HepG2 (cell line): ENCODE measurements around the gene STIM2. TPM values are rescaled to one million over a fixed set of nuclear protein-coding genes. Genes with fewer than 3 reads are reported as not detected.
"Not testable (repeated sequence)": the region's sequence is repeated elsewhere in the genome, so short reads cannot be mapped to it uniquely, and the experiment has no call there.

ENCODE experiments used
- ATAC-seq: fragments of 200-7000 bp; cut with Tn5 transposase; 3 replicates; pipeline ENCODE4 v1.9.1; 2020; ENCODE audit warnings: mild to moderate bottlenecking, moderate library complexity
- BruUV-seq: library from RNA; stranded (reverse); fragments of 400-500 nt; replicated peaks from 2 replicates; lab custom pipeline; 2021; lab: Mats Ljungman, UMichigan
- CTCF ChIA-PET: fragments of 300-600 bp; formaldehyde crosslinking; extraction: SDS; loops from one replicate; lab custom pipeline; 2021; ENCODE audit warnings: low total read pairs, inconsistent platforms, low intra/inter-chr PET ratio; lab: Yijun Ruan, JAX
- POLR2A ChIA-PET: fragments of 350-600 bp; sonication (Branson Sonifier 250); formaldehyde crosslinking; loops from one replicate; lab custom pipeline; 2020; ENCODE audit warnings: antibody characterized with exemption, inconsistent platforms; lab: Yijun Ruan, JAX
- DNase-seq: peaks from one replicate; pipeline ENCODE4 v3.0.0-alpha.2; 2015; ENCODE audit warnings: low spot score
- FAIRE-seq: peaks from 3 replicates; lab custom pipeline; 2011; peaks lifted over from hg19 to GRCh38; lab: Jason Lieb, UNC
- H2AFZ ChIP-seq: one replicate; pipeline ENCODE4 v1.6.1; 2011; ENCODE audit warnings: low read length, inconsistent platforms
- H3K27ac ChIP-seq: fragments of 300-600 bp; 3 replicates; pipeline ENCODE4 v1.8.0; 2011; ENCODE audit warnings: mixed run types, mild to moderate bottlenecking, mixed read lengths, low read length, inconsistent platforms; ENCODE audit not compliant: insufficient read depth; ENCODE audit errors: extremely low read length
- H3K27me3 ChIP-seq, 2 experiments: fragments of 200-600 bp in 1 of 2; 2 replicates in 1 of 2; 3 replicates in 1 of 2; pipeline versions ENCODE4 v1.6.0 to v1.8.0; 2011; ENCODE audit warnings: low read length in 2 of 2, mild to moderate bottlenecking in 2 of 2, moderate library complexity in 2 of 2, inconsistent platforms in 1 of 2; ENCODE audit not compliant: insufficient read depth in 2 of 2, control insufficient read depth in 1 of 2
- H3K36me3 ChIP-seq, 2 experiments: fragments of 200-600 bp in 1 of 2; replicated peaks in 1 of 2; 2 replicates in 1 of 2; 3 replicates in 1 of 2; pipeline versions ENCODE4 v1.5.1 to v1.8.0; 2011; ENCODE audit warnings: low read length in 2 of 2, inconsistent platforms in 1 of 2; ENCODE audit not compliant: insufficient read depth in 2 of 2, control insufficient read depth in 1 of 2
- H3K4me1 ChIP-seq: 2 replicates; pipeline ENCODE4 v1.5.1; 2012; ENCODE audit warnings: low read length, inconsistent platforms; ENCODE audit not compliant: insufficient read depth
- H3K4me2 ChIP-seq: 2 replicates; pipeline ENCODE4 v1.6.0; 2011; ENCODE audit warnings: low read depth, low read length, inconsistent platforms
- H3K4me3 ChIP-seq, 3 experiments: fragments of 200-600 bp in 1 of 3; sonication (generic), shearing (Covaris generic) in 1 of 3; replicated peaks in 1 of 3; 2 replicates each; pipeline ENCODE4 v1.5.1; 2011 to 2016; ENCODE audit warnings: low read length in 3 of 3, inconsistent platforms in 2 of 3, low read depth in 2 of 3, mild to moderate bottlenecking in 2 of 3, control low read depth in 1 of 3, mixed read lengths in 1 of 3; ENCODE audit not compliant: insufficient read depth in 1 of 3
- H3K79me2 ChIP-seq: one replicate; pipeline ENCODE4 v1.6.1; 2011; ENCODE audit warnings: low read length, inconsistent platforms; ENCODE audit not compliant: insufficient read depth
- H3K9ac ChIP-seq: 2 replicates; pipeline ENCODE4 v1.6.0; 2011; ENCODE audit warnings: mild to moderate bottlenecking, low read depth, low read length, inconsistent platforms; ENCODE audit not compliant: insufficient read depth
- H3K9me3 ChIP-seq: 2 replicates; pipeline ENCODE4 v1.5.1; 2012; ENCODE audit warnings: mild to moderate bottlenecking, low read length
- H4K20me1 ChIP-seq: 2 replicates; pipeline ENCODE4 v1.6.0; 2011; ENCODE audit warnings: inconsistent platforms, mild to moderate bottlenecking, low read length, moderate library complexity; ENCODE audit not compliant: insufficient read depth
- SP4 ChIP-seq: sonication (generic); formaldehyde crosslinking; IDR thresholded peaks from 2 replicates; pipeline ENCODE4 v1.8.1; 2023; ENCODE audit warnings: mild to moderate bottlenecking, missing genetic modification reagents
- ZNF788 ChIP-seq: sonication (generic); formaldehyde crosslinking; IDR thresholded peaks from 2 replicates; pipeline ENCODE4 v1.5.0; 2020; ENCODE audit warnings: mild to moderate bottlenecking, missing genetic modification reagents, borderline replicate concordance
- ZSCAN31 ChIP-seq: sonication (generic); formaldehyde crosslinking; IDR thresholded peaks from 2 replicates; pipeline ENCODE4 v1.5.0; 2020; ENCODE audit warnings: low read depth, mild to moderate bottlenecking, missing genetic modification reagents
- WGBS: methylation state at CpG from one replicate; pipeline ENCODE4 v1.1.6; 2017; ENCODE audit warnings: low lambda C conversion rate; 5-methylcytosine and 5-hydroxymethylcytosine counted together
- in situ Hi-C: cut with HindIII; loops from 2 replicates; pipeline ENCODE4 v1.10.0; 2017; ENCODE audit warnings: low pct_unique_long_range_greater_than_20kb; ENCODE audit not compliant: extremely low pct_ligation_motif_present
- intact Hi-C: fragments of 100-400 bp; cut with micrococcal nuclease; formaldehyde crosslinking; loops from one replicate; pipeline ENCODE4 v1.10.0; 2022; ENCODE audit not compliant: unreplicated experiment
- polyA plus RNA-seq, 8 experiments: library from polyadenylated mRNA; depleted of rRNA in 3 of 8; stranded (reverse) in 7 of 8; unstranded in 1 of 8; fragments of >200 nt; fragmentation: Illumina TruSeq in 4 of 8; extraction: Trizol in 4 of 8; gene quantifications; 2 replicates each; pipeline versions ENCODE4 v1.2.1 to v1.2.3, GENCODE V29; 2011 to 2016; ENCODE audit warnings: low read depth in 4 of 8, missing spikeins in 1 of 8, mixed read lengths in 1 of 8; ENCODE audit not compliant: insufficient read depth in 1 of 8
- total RNA-seq, 5 experiments: library from RNA; depleted of rRNA; stranded (reverse); fragments of >200 nt; fragmentation: Illumina TruSeq; extraction: Trizol; gene quantifications; 2 replicates each; pipeline ENCODE4 v1.2.3, GENCODE V29; 2016; ENCODE audit warnings: low read depth in 1 of 5

STIM2 gene
- total and polyA plus RNA-seq, 2 of the 13 experiments (the other 11 are each of a cell fraction or from before 2014, with no cell fraction given) = 19.3 to 19.4 TPM

GRCh38 chr4:26860157-26860921 lies at the start of gene STIM2 (continued):
- peak; percentile 86; the same call in 1 of the 2 replicates for TF ChIP-seq ZNF788 (CRISPR knock-in tag)

- H3K4me2 ChIP-seq, ATAC-seq, H3K4me3 ChIP-seq, H4K20me1 ChIP-seq, H3K4me1 ChIP-seq, in situ Hi-C loops, FAIRE-seq, H3K79me2 ChIP-seq, DNase-seq, H3K36me3 ChIP-seq, H3K9ac ChIP-seq, CTCF ChIA-PET, H3K27ac ChIP-seq, H3K9me3 ChIP-seq, intact Hi-C loops, POLR2A ChIA-PET, H2AFZ ChIP-seq, BruUV-seq: not testable (repeated sequence)
- WGBS = 36% methylated on average over 4 of the region's 4 CpGs
- H3K27me3 ChIP-seq = peaks cover 0 to 13% of the 10 kb centered on the region in 2 experiments; a peak in 1 of 5 replicates
Measured at GRCh38 chr4:26811571-26811970, 49.1 kb upstream of the STIM2 start.

GRCh38 chr4:26812049-26812714 lies 48.5 kb upstream of the STIM2 start:
- intact Hi-C loops = no loop called here

More at GRCh38 chr4:26812049-26812714, 48.5 kb upstream of the STIM2 start:
- peaks cover 7% of the 10 kb centered on the region for H3K4me1 ChIP-seq
- ATAC-seq = no peak
- no peaks in the 10 kb centered on the region for H3K79me2 ChIP-seq
- peaks cover 0 to 13% of the 10 kb centered on the region in 2 experiments; a peak in 1 of 5 replicates for H3K27me3 ChIP-seq
- ChIA-PET POLR2A (no interaction called here), CTCF (no interaction called here)
- H3K36me3 ChIP-seq = no peaks in the 10 kb centered on the region
- no peaks in the 10 kb centered on the region for H3K9me3 ChIP-seq
- in situ Hi-C loops = no loop called here
- no peak overlapping the region for H3K4me3 ChIP-seq
- no TSS peak for BruUV-seq
- H3K27ac ChIP-seq = no peak overlapping the region
- TF ChIP-seq ZSCAN31 = no peak
- TF ChIP-seq SP4 (CRISPR knock-in tag) = no peak
- DNase-seq = no peak
- no peak overlapping the region for H3K9ac ChIP-seq
- no peaks in the 10 kb centered on the region for H4K20me1 ChIP-seq
- H2AFZ ChIP-seq = no peak overlapping the region
- no peak for FAIRE-seq
- H3K4me2 ChIP-seq = no peak overlapping the region
- WGBS = 69% methylated on average over 6 of the region's 6 CpGs
